Astrocyte of the hippocampus (primary cell): ENCODE results near the gene POLR2A.

Experiments used
- DNase-seq: peaks from one replicate; pipeline ENCODE4 v3.0.0; 2011; ENCODE audit warnings: low read depth, low spot score

The POLR2A gene

GRCh38 chr17:7502987-7503386 lies 18.8 kb downstream of the POLR2A start:
- no peak for DNase-seq

GRCh38 chr17:7503521-7503920 lies 19.4 kb downstream of the POLR2A start:
- DNase-seq, result no peak

GRCh38 chr17:7508145-7508544 lies 24.0 kb downstream of the POLR2A start:
- DNase-seq, result no peak

GRCh38 chr17:7508846-7509245 lies 24.7 kb downstream of the POLR2A start:
- no peak for DNase-seq

- no peak for DNase-seq
These were observed 25.8 kb downstream of the POLR2A start for GRCh38 chr17:7509937-7510336.

GRCh38 chr17:7511108-7511507 lies 26.9 kb downstream of the POLR2A start:
- no peak for DNase-seq

GRCh38 chr17:7512105-7512504 lies 27.9 kb downstream of the POLR2A start:
- DNase-seq, result no peak

GRCh38 chr17:7512824-7513540 lies 28.8 kb downstream of the POLR2A start:
- DNase-seq, result no peak

- no peak for DNase-seq
These were observed 29.8 kb downstream of the POLR2A start for GRCh38 chr17:7513850-7514419.

- peak; percentile 63 for DNase-seq
These were observed 31.9 kb downstream of the POLR2A start for GRCh38 chr17:7515911-7516610.

GRCh38 chr17:7523033-7523432 lies 38.9 kb downstream of the POLR2A start:
- DNase-seq, result no peak

- no peak for DNase-seq
These were observed 44.7 kb downstream of the POLR2A start for GRCh38 chr17:7528842-7529241.

- DNase-seq, result no peak
These were observed 46.1 kb downstream of the POLR2A start for GRCh38 chr17:7530023-7530900.

- no peak for DNase-seq
These were observed 53.9 kb downstream of the POLR2A start for GRCh38 chr17:7538050-7538449.

- peak; percentile 79 for DNase-seq
These were observed 54.9 kb downstream of the POLR2A start for GRCh38 chr17:7538891-7539545.

- no peak for DNase-seq
These were observed 57.0 kb downstream of the POLR2A start for GRCh38 chr17:7541074-7541621.

- DNase-seq, result no peak
These were observed 60.7 kb downstream of the POLR2A start for GRCh38 chr17:7544911-7545310.

- peak; percentile 62 for DNase-seq
These were observed 64.6 kb downstream of the POLR2A start, which contains the start of gene TNFSF12 for GRCh38 chr17:7548585-7549400. TNFSF12 (plus strand) TSS chr17:7549058; CDS start chr17:7549154, 96 bp downstream.
